HG03558 (cell line): Measurements from ENCODE around the gene ZC2HC1C.
"Not testable (repeated sequence)": the region's sequence is repeated elsewhere in the genome, so short reads cannot be mapped to it uniquely, and the experiment has no call there.

Source experiments
- ATAC-seq: cut with Tn5 transposase; IDR thresholded peaks from one replicate; pipeline ENCODE4 v1.9.1; 2021; ENCODE audit warnings: moderate number of reproducible peaks; ENCODE audit not compliant: unreplicated experiment; ENCODE audit errors: extremely low read depth

The ZC2HC1C gene

DNA sequence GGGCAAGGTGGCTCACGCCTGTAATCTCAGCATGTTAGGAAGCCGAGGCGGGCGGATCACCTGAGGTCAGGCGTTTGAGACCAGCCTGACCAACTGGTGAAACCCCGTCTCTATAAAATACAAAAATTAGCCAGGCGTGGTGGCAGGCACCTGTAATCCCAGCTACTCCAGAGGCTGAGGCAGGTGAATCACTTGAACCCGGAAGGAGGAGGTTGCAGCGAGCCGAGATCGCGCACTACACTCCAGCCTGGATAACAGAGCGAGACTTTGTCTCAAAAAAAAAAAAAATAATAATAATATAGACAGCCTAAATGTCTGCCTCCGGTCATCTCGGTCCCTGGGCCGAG lies 58.0 kb downstream of the ZC2HC1C start:
- ATAC-seq: not testable (repeated sequence)

DNA sequence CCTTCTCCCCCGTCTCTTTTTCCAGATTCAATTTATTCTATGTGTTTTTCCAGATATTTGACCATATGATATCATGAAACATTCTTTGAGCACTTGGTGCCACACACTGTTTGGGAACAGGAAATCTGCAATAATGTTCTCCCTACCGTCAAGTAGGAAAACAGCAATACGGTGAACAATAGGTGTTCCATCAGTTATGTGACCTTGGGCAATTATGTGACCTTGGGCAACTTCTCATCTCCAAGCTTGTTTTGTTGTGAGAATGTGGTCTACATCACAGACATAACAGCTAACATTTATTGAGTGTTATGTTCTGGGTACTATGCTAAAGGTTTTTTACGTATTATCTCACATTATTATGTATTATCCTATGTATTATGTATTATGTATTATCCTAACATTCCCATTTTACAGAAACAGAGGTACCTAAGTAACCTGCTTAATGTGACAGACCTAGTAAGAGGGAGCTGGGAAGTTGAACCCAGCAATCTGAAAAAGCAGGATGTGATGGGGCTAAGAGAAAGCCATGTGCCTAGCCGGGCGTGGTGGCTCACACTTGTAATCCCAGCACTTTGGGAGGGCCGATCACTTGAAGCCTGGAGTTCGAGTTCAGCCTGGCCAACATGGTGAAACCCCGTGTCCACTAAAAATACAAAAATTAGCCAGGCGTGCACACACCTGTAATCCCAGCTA lies 58.6 kb downstream of the ZC2HC1C start:
- ATAC-seq: no peak

DNA sequence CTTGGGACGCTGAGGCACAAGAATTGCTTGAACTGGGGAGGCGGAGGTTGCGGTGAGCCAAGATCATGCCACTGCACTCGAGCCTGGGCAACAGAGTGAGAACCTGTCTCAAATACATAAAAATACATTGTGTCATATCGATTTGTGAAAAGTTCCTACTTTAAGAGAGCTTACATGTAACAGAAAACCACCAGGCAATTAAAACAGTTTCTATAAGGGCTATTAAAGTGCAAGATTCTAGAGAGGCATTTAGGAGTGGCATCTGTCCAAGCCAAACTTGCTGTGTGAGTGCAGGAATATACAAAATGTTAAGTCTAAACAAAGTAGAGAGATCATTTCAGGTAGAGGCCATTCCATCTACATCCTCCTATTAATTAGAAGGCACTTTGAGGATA lies 59.2 kb downstream of the ZC2HC1C start:
- no peak for ATAC-seq
